ENCODE data around the gene BTK. TPM values are rescaled to one million over a fixed set of nuclear protein-coding genes. Genes with fewer than 3 reads are reported as not detected.
A peak's percentile ranks its signal among the peaks of the same experiment; 100 is the strongest.

BTK gene
- total RNA-seq, 4 donors from 2014 or later = 0.75 to 1.5 (median 1.00) TPM; not detected in 1

- peaks cover 20 to 24% of the 10 kb centered on the region in 2 donors for H3K4me1 ChIP-seq
- peaks cover 0 to under 1% of the 10 kb centered on the region in 2 donors for H3K36me3 ChIP-seq
- in situ Hi-C loops (cut with MboI; ENCODE audit: low sequenced_read_pairs in 4 of 4) = loop anchor here in 2 of 4 donors (25.0 kb wide), 2 partner anchors 379 to 529 kb away; partner anchors contain the start of gene ZMAT1 (in 1 of the 2)
- no peaks in the 10 kb centered on the region for H3K27me3 ChIP-seq
- no peaks in the 10 kb centered on the region for H3K9me3 ChIP-seq
- peak; percentile 98 to 99 for ATAC-seq
- TF ChIP-seq POLR2A (IDR thresholded peaks at IDR 0.05) = peak; percentile 78 to 83
- TF ChIP-seq, protein P1, sequence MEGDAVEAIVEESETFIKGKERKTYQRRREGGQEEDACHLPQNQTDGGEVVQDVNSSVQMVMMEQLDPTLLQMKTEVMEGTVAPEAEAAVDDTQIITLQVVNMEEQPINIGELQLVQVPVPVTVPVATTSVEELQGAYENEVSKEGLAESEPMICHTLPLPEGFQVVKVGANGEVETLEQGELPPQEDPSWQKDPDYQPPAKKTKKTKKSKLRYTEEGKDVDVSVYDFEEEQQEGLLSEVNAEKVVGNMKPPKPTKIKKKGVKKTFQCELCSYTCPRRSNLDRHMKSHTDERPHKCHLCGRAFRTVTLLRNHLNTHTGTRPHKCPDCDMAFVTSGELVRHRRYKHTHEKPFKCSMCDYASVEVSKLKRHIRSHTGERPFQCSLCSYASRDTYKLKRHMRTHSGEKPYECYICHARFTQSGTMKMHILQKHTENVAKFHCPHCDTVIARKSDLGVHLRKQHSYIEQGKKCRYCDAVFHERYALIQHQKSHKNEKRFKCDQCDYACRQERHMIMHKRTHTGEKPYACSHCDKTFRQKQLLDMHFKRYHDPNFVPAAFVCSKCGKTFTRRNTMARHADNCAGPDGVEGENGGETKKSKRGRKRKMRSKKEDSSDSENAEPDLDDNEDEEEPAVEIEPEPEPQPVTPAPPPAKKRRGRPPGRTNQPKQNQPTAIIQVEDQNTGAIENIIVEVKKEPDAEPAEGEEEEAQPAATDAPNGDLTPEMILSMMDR (IDR thresholded peaks at IDR 0.05 in 4 of 5, conservative IDR thresholded peaks at IDR 0.05 in 1 of 5) = peak in 2 of 5 experiments; percentile 6 to 25
- peak within 1 kb of the TSS; percentile 89 to 96 (median 94) for H3K27ac ChIP-seq
- peak; percentile 89 to 95 for DNase-seq
- peak within 1 kb of the TSS; percentile 69 to 83 (median 70) for H3K4me3 ChIP-seq
- intact Hi-C loops (cut with DNase I; ENCODE audit: low total_unique reads) = loop anchor here (2.0 to 5.0 kb wide), 2 partner anchors 17 to 209 kb away; partner anchors contain the start of genes ARMCX6 and RPL36A
Observed at GRCh38 chrX:101407748-101408531, 21.9 kb upstream of the BTK start, which contains the start of the genes GLA and HNRNPH2. Gene GLA, minus strand, starts transcription at chrX:101407925. Its CDS starts 22 bp downstream, at chrX:101407903. Gene HNRNPH2, plus strand, starts transcription at chrX:101408222. Its CDS starts 3,767 bp downstream, at chrX:101411989.

GRCh38 chrX:101407167-101407747 lies 21.3 kb upstream of the BTK start:
- Histone ChIP-seq H3K36me3 (no peaks in the 10 kb centered on the region), H3K27me3 (no peaks in the 10 kb centered on the region), H3K27ac (peak overlapping the region; percentile 89 to 96 (median 94)), H3K4me3 (peak overlapping the region; percentile 69 to 83 (median 70)), H3K9me3 (no peaks in the 10 kb centered on the region), H3K4me1 (peaks cover 20 to 24% of the 10 kb centered on the region in 2 donors)
- ATAC-seq = peak; percentile 7 to 25
- DNase-seq = no peak
- intact Hi-C loops (cut with DNase I; ENCODE audit: low total_unique reads) (loop anchor here (5.0 kb wide), 1 partner anchor 210 kb away; the partner anchor contains the start of gene ARMCX6), in situ Hi-C loops (cut with MboI; ENCODE audit: low sequenced_read_pairs in 4 of 4) (loop anchor here in 2 of 4 donors (25.0 kb wide), 2 partner anchors 380 to 530 kb away; partner anchors contain the start of gene ZMAT1 (in 1 of the 2))
- no peak for TF ChIP-seq POLR2A (IDR thresholded peaks at IDR 0.05)
- TF ChIP-seq, protein P1 (IDR thresholded peaks at IDR 0.05 in 4 of 5, conservative IDR thresholded peaks at IDR 0.05 in 1 of 5) = no peak

DNA sequence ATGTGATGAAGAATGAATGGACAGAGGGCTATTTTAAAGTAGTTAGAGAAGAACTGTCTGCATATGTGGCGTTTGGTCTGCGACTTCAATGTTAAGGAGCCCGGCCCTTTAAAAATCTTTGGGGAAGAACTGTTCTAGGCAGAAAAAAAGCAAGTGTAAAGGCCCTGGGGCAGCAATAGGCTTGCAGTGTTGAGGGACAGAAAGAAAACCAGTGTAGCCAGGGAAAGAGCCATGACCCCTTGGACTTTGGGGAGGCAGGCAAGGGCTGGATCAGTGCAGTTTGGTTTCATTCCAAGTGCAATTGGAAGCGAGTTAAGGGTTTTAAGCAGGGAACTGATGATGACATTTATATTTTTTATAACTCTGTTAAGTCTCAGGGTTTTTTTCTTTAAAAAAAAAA lies 13.8 kb upstream of the BTK start:
- in situ Hi-C loops (cut with MboI; ENCODE audit: low sequenced_read_pairs in 4 of 4) (loop anchor here in 2 of 4 donors (25.0 kb wide), 2 partner anchors 387 to 537 kb away; partner anchors contain the start of gene ZMAT1 (in 1 of the 2)), intact Hi-C loops (cut with DNase I; ENCODE audit: low total_unique reads) (no loop called here)
- Histone ChIP-seq H3K9me3 (no peaks in the 10 kb centered on the region), H3K4me3 (no peak overlapping the region), H3K27ac (no peak overlapping the region), H3K4me1 (no peaks in the 10 kb centered on the region), H3K27me3 (no peaks in the 10 kb centered on the region), H3K36me3 (peaks cover 0 to 4% of the 10 kb centered on the region in 2 donors)
- DNase-seq (no peak), ATAC-seq (no peak)
- TF ChIP-seq POLR2A (IDR thresholded peaks at IDR 0.05) = no peak
- TF ChIP-seq, protein P1 (IDR thresholded peaks at IDR 0.05 in 4 of 5, conservative IDR thresholded peaks at IDR 0.05 in 1 of 5) = no peak

DNA sequence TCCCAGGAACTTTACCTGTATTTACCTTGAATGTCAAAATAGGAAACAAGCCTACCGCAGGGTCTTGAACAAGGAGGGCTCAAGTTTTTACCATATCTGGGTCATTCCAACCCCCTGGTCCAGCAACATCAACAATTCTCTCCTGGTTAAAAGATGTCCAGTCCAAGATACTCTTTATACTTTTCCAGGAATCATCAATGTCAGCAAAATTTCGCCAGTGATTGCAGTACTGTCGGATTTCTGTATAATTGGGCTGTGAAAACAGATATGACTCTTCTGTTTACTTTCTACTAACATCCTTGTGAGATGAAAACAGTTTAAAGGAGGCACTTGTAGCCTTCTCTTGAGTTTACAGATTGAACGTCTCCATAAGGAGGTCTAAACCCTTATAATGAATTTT lies 12.7 kb upstream of the BTK start:
- in situ Hi-C loops (cut with MboI; ENCODE audit: low sequenced_read_pairs in 4 of 4) = no loop called here
- Histone ChIP-seq H3K36me3 (peaks cover 0 to 4% of the 10 kb centered on the region in 2 donors), H3K4me3 (no peak overlapping the region), H3K27ac (no peak overlapping the region), H3K4me1 (no peaks in the 10 kb centered on the region), H3K9me3 (no peaks in the 10 kb centered on the region), H3K27me3 (no peaks in the 10 kb centered on the region)
- DNase-seq = no peak
- no peak for ATAC-seq
- TF ChIP-seq, protein P1 (IDR thresholded peaks at IDR 0.05 in 4 of 5, conservative IDR thresholded peaks at IDR 0.05 in 1 of 5) = no peak
- no peak for TF ChIP-seq POLR2A (IDR thresholded peaks at IDR 0.05)
- intact Hi-C loops (cut with DNase I; ENCODE audit: low total_unique reads) = no loop called here

Data from gastrocnemius medialis (tissue), 4 donors.